H9 (cell line): ENCODE data around the gene GPLD1. TPM values are rescaled to one million over a fixed set of nuclear protein-coding genes. Genes with fewer than 3 reads are reported as not detected.

Experiments
- DNase-seq: peaks from one replicate; pipeline ENCODE4 v3.0.0-alpha.2; 2017
- H2AFZ ChIP-seq: one replicate; pipeline ENCODE4 v1.6.1; 2013; ENCODE audit warnings: mild to moderate bottlenecking, low read length, control low read depth, moderate library complexity
- H2AK5ac ChIP-seq: 2 replicates; pipeline ENCODE4 v1.6.1; 2013; ENCODE audit warnings: low read length, control low read depth, mixed read lengths; ENCODE audit not compliant: insufficient read length
- H2BK120ac ChIP-seq: one replicate; pipeline ENCODE4 v1.6.1; 2013; ENCODE audit warnings: low read depth, mild to moderate bottlenecking, low read length, control low read depth, inconsistent platforms; ENCODE audit not compliant: poor library complexity, severe bottlenecking
- H2BK12ac ChIP-seq: 2 replicates; pipeline ENCODE4 v1.6.1; 2013; ENCODE audit warnings: low read length, control low read depth, mixed read lengths, low read depth; ENCODE audit not compliant: insufficient read length
- H2BK15ac ChIP-seq: 2 replicates; pipeline ENCODE4 v1.6.1; 2013; ENCODE audit warnings: low read depth, low read length, control low read depth
- H2BK20ac ChIP-seq: one replicate; pipeline ENCODE4 v1.6.1; 2013; ENCODE audit warnings: low read depth, mild to moderate bottlenecking, low read length, control low read depth, inconsistent platforms; ENCODE audit not compliant: poor library complexity, severe bottlenecking
- H2BK5ac ChIP-seq: 2 replicates; pipeline ENCODE4 v1.6.1; 2013; ENCODE audit warnings: low read length, control low read depth, mixed read lengths; ENCODE audit not compliant: insufficient read length
- H3K14ac ChIP-seq: 2 replicates; pipeline ENCODE4 v1.6.1; 2013; ENCODE audit warnings: low read length, control low read depth; ENCODE audit not compliant: insufficient read depth
- H3K18ac ChIP-seq: 2 replicates; pipeline ENCODE4 v1.6.1; 2013; ENCODE audit warnings: low read depth, mild to moderate bottlenecking, mixed read lengths, low read length, control low read depth; ENCODE audit not compliant: insufficient read length
- H3K23ac ChIP-seq: 2 replicates; pipeline ENCODE4 v1.6.1; 2013; ENCODE audit warnings: low read length, control low read depth, mixed read lengths, low read depth; ENCODE audit not compliant: insufficient read length
- H3K23me2 ChIP-seq: 2 replicates; pipeline ENCODE4 v1.6.1; 2013; ENCODE audit warnings: low read depth, mild to moderate bottlenecking, mixed read lengths, low read length, control low read depth; ENCODE audit not compliant: insufficient read length, poor library complexity, severe bottlenecking
- H3K27ac ChIP-seq: 2 replicates; pipeline ENCODE4 v1.5.1; 2013; ENCODE audit warnings: low read length, control low read depth, mixed read lengths, low read depth; ENCODE audit not compliant: insufficient read length
- H3K27me3 ChIP-seq: 2 replicates; pipeline ENCODE4 v1.6.1; 2013; ENCODE audit warnings: low read length, control low read depth, inconsistent platforms; ENCODE audit not compliant: insufficient read depth
- H3K4ac ChIP-seq: 2 replicates; pipeline ENCODE4 v1.6.1; 2013; ENCODE audit warnings: low read depth, mild to moderate bottlenecking, control low read depth, inconsistent platforms, low read length, moderate library complexity
- H3K4me1 ChIP-seq: 2 replicates; pipeline ENCODE4 v1.6.1; 2013; ENCODE audit warnings: low read length, control low read depth, inconsistent platforms; ENCODE audit not compliant: insufficient read depth
- H3K4me2 ChIP-seq: 2 replicates; pipeline ENCODE4 v1.6.1; 2013; ENCODE audit warnings: low read length, control low read depth, mixed read lengths; ENCODE audit not compliant: insufficient read length, insufficient read depth
- H3K56ac ChIP-seq: 2 replicates; pipeline ENCODE4 v1.6.1; 2013; ENCODE audit warnings: low read depth, mild to moderate bottlenecking, mixed read lengths, low read length, control low read depth; ENCODE audit not compliant: insufficient read length
- H3K79me1 ChIP-seq: 2 replicates; pipeline ENCODE4 v1.6.1; 2013; ENCODE audit warnings: low read depth, mild to moderate bottlenecking, moderate library complexity, low read length, control low read depth, inconsistent platforms; ENCODE audit not compliant: insufficient read depth, poor library complexity, severe bottlenecking
- H3K79me2 ChIP-seq: 2 replicates; pipeline ENCODE4 v1.6.1; 2013; ENCODE audit warnings: low read length, control low read depth, inconsistent platforms; ENCODE audit not compliant: insufficient read depth
- H3K9ac ChIP-seq: 2 replicates; pipeline ENCODE4 v1.6.1; 2013; ENCODE audit warnings: low read length, control low read depth, mixed read lengths; ENCODE audit not compliant: insufficient read length; ENCODE audit errors: extremely low read depth
- H3K9me3 ChIP-seq: one replicate; pipeline ENCODE4 v1.6.1; 2013; ENCODE audit warnings: low read depth, low read length, inconsistent platforms; ENCODE audit not compliant: control insufficient read depth
- H3T11ph ChIP-seq: one replicate; pipeline ENCODE4 v1.6.1; 2013; ENCODE audit warnings: mild to moderate bottlenecking, low read length, control low read depth, inconsistent platforms
- H4K20me1 ChIP-seq: one replicate; pipeline ENCODE4 v1.6.1; 2013; ENCODE audit not compliant: control insufficient read depth, insufficient read length, insufficient read depth
- H4K5ac ChIP-seq: 2 replicates; pipeline ENCODE4 v1.6.1; 2013; ENCODE audit warnings: low read depth, mild to moderate bottlenecking, mixed read lengths, low read length, control low read depth; ENCODE audit not compliant: insufficient read length
- H4K8ac ChIP-seq: replicated peaks from 2 replicates; pipeline ENCODE4 v1.6.1; 2013; ENCODE audit warnings: low read length, control low read depth, mixed read lengths, low read depth; ENCODE audit not compliant: insufficient read length
- H4K91ac ChIP-seq: 2 replicates; pipeline ENCODE4 v1.6.1; 2013; ENCODE audit warnings: low read depth, mild to moderate bottlenecking, moderate library complexity, mixed read lengths, low read length, control low read depth; ENCODE audit not compliant: insufficient read length
- H3K27ac Mint-ChIP-seq, 3 experiments: 2 replicates in 2 of 3; 3 replicates in 1 of 3; pipeline ENCODE4 v1.8.0; 2020 to 2021; ENCODE audit warnings: mixed read lengths in 3 of 3, mild to moderate bottlenecking in 1 of 3, moderate library complexity in 1 of 3
- H3K27me3 Mint-ChIP-seq: 2 replicates; pipeline ENCODE4 v1.8.0; 2021; ENCODE audit warnings: low read depth, mild to moderate bottlenecking, moderate library complexity, mixed read lengths
- H3K36me3 Mint-ChIP-seq, 3 experiments: 2 replicates in 2 of 3; 3 replicates in 1 of 3; pipeline ENCODE4 v1.8.0; 2020 to 2021; ENCODE audit warnings: low read depth in 3 of 3, mixed read lengths in 3 of 3; ENCODE audit not compliant: insufficient read depth in 1 of 3
- H3K4me1 Mint-ChIP-seq, 2 experiments: 2 replicates each; pipeline ENCODE4 v1.8.0; 2020; ENCODE audit warnings: mixed read lengths in 2 of 2
- H3K4me3 Mint-ChIP-seq, 2 experiments: 2 replicates in 1 of 2; 3 replicates in 1 of 2; pipeline ENCODE4 v1.8.0; 2020 to 2021; ENCODE audit warnings: mild to moderate bottlenecking in 2 of 2, mixed read lengths in 2 of 2, moderate library complexity in 1 of 2
- H3K9me3 Mint-ChIP-seq, 2 experiments: 2 replicates in 1 of 2; 3 replicates in 1 of 2; pipeline ENCODE4 v1.8.0; 2020; ENCODE audit warnings: mild to moderate bottlenecking in 2 of 2, mixed read lengths in 2 of 2, moderate library complexity in 1 of 2
- WGBS: extraction: QIAGEN DNeasy Blood & Tissue Kit; methylation state at CpG from one replicate; pipeline ENCODE4 v1.1.7; 2013; ENCODE audit warnings: missing lambda C conversion rate, low lambda C conversion rate, mixed read lengths; ENCODE audit not compliant: insufficient read length; ENCODE audit errors: extremely low coverage; 5-methylcytosine and 5-hydroxymethylcytosine counted together
- total RNA-seq: library from RNA; stranded (reverse); gene quantifications from 2 replicates; pipeline ENCODE4 v1.2.1, GENCODE V29; 2021
- TF ChIP-seq, protein P1 (sequence below): fragments of 200-600 bp; sonication (generic); conservative IDR thresholded peaks from 3 replicates; pipeline ENCODE4 v1.8.0; 2021; ENCODE audit warnings: antibody characterized with exemption, mild to moderate bottlenecking

GPLD1 gene
- total RNA-seq, 1 experiment from 2014 or later, result 8.0 TPM

DNA sequence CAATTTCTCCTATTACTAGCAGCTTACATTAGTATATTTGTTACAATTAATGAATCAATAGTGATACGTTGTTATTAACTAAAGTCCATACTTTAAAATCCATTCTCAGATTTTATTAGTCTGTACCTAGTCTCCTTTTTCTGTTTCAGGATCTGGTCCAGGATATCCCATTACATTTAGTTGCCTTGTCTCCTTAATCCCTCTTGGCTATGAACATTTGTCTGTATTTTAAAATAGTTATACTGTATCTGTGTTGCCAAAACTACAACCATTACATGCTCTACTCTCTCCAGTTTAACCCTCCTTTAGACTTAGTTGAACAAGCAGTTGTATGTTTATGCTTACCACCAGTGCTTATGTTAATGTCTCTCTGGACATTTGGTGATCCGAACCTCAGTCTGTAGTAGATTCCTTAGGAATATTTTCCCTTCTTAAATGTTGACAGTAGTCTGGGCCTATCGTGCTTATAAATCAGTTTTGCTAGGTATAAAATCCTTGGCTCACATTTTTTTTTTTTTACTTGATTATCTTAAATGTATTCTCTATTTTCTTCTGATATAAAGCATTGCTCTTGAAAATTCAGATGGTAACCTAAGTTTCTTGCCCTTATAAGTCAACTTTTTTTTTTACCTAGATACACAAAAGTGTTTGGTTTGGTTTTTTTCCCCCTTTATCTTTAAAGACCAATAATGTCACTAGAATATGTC is 17.6 kb upstream of the GPLD1 start:
- no peak overlapping the region for H3K4me2 ChIP-seq
- no peak overlapping the region for H4K8ac ChIP-seq
- no peak overlapping the region for H3K56ac ChIP-seq
- no peak overlapping the region for H4K5ac ChIP-seq
- no peaks in the 10 kb centered on the region for H3K9me3 ChIP-seq
- peaks cover under 1% of the 10 kb centered on the region; the same call in 1 of the 2 replicates for H3K4me1 ChIP-seq
- no peaks in the 10 kb centered on the region for H3K27me3 ChIP-seq
- no CpG with 5 or more reads among the region's 3 CpGs for WGBS
- H2BK15ac ChIP-seq, result no peak overlapping the region
- Mint-ChIP-seq H3K4me1 (peaks cover 30 to 36% of the 10 kb centered on the region in 2 experiments), H3K9me3 (peaks cover 8 to 9% of the 10 kb centered on the region in 2 experiments), H3K27ac (no peak overlapping the region), H3K27me3 (no peaks in the 10 kb centered on the region; the same call in 1 of the 2 replicates), H3K36me3 (peaks cover 3 to 15% (median 4%) of the 10 kb centered on the region in 3 experiments; a peak in 6 of 7 replicates), H3K4me3 (no peak overlapping the region)
- H3K79me2 ChIP-seq, result no peaks in the 10 kb centered on the region
- H2BK120ac ChIP-seq, result no peak overlapping the region
- H2AFZ ChIP-seq, result no peak overlapping the region
- H3K23ac ChIP-seq, result no peak overlapping the region
- no peaks in the 10 kb centered on the region for H3K23me2 ChIP-seq
- H2BK5ac ChIP-seq, result no peak overlapping the region
- no peak overlapping the region for H2BK12ac ChIP-seq
- H3K18ac ChIP-seq, result no peak overlapping the region
- TF ChIP-seq, protein P1, sequence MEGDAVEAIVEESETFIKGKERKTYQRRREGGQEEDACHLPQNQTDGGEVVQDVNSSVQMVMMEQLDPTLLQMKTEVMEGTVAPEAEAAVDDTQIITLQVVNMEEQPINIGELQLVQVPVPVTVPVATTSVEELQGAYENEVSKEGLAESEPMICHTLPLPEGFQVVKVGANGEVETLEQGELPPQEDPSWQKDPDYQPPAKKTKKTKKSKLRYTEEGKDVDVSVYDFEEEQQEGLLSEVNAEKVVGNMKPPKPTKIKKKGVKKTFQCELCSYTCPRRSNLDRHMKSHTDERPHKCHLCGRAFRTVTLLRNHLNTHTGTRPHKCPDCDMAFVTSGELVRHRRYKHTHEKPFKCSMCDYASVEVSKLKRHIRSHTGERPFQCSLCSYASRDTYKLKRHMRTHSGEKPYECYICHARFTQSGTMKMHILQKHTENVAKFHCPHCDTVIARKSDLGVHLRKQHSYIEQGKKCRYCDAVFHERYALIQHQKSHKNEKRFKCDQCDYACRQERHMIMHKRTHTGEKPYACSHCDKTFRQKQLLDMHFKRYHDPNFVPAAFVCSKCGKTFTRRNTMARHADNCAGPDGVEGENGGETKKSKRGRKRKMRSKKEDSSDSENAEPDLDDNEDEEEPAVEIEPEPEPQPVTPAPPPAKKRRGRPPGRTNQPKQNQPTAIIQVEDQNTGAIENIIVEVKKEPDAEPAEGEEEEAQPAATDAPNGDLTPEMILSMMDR, result no peak
- H4K91ac ChIP-seq, result no peak overlapping the region
- H3K4ac ChIP-seq, result no peak overlapping the region
- H3K27ac ChIP-seq, result no peak overlapping the region
- no peaks in the 10 kb centered on the region for H3K79me1 ChIP-seq
- DNase-seq, result no peak
- H2AK5ac ChIP-seq, result no peak overlapping the region
- H2BK20ac ChIP-seq, result no peak overlapping the region
- H3T11ph ChIP-seq, result no peak overlapping the region
- no peak overlapping the region for H3K9ac ChIP-seq
- H3K14ac ChIP-seq, result no peak overlapping the region
- no peaks in the 10 kb centered on the region for H4K20me1 ChIP-seq
